NCI-H146 treated with DMSO at 0.1 percent for 48 hours (cell line): ENCODE data around the gene KLHL18.
"Not testable (repeated sequence)": the region's sequence is repeated elsewhere in the genome, so short reads cannot be mapped to it uniquely, and the experiment has no call there.

Experiments used
- DNase-seq: peaks from one replicate; lab custom pipeline; 2025; ENCODE audit not compliant: unreplicated experiment; lab: John Stamatoyannopoulos, UW

KLHL18 gene

DNA sequence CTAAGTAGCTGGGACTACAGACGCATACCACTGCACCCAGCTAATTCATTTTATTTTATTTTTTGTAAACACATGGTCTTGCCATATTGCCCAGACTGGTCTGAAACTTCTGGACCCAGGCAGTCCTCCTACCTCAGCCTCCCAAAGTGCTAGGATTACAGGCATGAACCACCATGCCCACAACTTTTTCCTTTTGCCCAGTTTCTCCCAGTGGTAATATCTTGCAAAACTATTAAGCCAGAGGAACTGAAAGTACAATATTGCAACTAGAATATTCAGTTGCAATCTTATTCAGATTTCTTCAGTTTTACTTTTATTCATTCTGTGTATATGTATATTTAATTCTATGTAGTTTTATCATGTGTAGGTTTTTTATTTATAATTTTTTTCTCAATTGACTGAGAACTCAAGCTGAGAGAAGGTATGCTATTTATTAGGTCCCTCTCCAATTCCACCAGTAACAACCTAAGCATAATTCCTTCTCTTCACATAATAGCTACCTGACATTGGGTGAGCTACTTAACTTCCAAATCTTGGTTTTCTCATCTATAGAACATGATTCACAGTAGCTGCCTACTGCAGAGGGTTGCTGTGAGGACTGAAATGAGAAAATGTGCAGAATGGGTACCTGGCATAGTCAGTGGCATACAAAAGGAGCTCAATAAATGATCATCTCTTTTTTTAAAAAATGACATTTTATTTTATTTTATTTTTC lies 30.8 kb downstream of the KLHL18 start:
- no peak for DNase-seq

DNA sequence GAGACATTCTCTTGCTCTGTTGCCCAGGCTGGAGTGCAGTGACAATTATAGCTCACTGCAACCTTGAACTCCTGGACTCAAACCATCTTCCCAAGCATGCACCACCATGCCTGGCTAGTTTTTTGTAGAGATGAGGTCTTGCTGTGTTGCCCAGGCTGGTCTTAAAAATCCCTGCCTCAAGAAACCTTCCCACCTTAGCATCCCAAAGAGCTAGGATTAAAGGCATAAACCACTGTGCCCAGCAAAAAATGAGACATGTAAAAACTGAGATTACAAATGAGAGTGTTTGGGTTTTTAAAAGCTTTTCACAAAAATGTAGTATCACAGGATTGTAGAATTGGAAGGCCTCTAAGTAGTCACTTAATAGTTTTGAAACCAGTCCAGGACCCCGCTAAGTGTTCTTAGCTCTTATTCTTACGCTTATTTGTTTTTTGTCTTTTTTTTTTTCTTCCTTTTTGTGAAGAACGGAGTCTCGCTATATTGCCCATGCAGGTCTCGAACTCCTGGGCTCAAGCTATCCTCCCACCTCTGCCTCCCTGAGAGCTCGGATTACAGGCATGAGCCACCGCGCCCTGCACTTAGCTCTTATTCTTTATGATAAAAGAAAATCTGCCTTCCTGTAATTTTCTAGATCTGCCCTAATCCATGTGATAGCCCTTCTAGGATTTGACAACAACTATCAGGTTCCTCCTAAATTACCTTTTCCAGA lies 31.5 kb downstream of the KLHL18 start:
- DNase-seq, result no peak

DNA sequence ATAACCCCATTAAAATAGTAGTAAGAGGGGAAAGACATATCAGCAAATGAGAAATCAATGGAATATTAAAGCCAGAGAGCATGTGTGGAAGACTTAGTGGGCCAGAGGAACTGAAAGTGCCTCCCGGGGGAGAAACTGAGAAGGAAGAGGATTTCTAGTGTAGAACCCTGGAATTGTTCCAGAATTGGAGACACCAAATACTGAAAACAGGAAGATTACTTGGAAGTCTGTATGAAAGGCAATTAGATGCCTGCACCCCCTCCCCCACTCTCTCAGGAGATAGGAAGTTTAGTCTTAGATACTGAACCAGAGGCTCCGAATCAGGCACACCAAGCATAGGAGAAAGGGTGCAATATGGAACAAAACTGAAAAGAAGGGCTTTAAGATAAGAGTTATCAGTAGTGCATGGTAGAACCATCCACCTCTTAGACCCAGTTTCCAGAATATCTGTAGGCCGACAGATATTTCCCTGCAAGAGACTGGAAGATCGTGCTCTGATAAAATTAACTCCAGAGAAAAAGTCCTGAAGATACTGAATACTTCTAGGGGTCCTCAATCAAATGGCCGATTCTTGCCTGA lies 32.4 kb downstream of the KLHL18 start:
- DNase-seq, result no peak

GRCh38 chr3:47316151-47316550 lies 33.4 kb downstream of the KLHL18 start:
- not testable (repeated sequence) for DNase-seq

DNA sequence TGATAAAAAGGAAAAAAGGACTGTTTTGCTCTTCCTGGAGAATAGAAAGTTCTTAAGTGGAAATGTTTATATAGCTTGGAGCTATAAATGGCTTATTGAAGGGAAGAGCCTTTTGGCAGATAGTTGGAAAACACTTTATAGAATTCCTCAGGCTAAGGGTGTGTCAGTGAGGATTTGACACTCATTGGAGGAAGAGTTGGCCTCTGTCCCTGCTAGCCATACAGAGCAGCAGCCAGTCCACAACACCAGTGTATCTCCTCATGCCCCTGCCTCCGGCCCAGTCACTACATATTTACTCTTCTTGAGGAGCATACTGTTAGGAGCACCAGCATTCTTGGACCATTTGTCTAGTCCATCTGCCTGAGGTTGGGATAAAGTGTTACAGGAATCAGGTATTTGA lies 36.2 kb downstream of the KLHL18 start:
- no peak for DNase-seq

DNA sequence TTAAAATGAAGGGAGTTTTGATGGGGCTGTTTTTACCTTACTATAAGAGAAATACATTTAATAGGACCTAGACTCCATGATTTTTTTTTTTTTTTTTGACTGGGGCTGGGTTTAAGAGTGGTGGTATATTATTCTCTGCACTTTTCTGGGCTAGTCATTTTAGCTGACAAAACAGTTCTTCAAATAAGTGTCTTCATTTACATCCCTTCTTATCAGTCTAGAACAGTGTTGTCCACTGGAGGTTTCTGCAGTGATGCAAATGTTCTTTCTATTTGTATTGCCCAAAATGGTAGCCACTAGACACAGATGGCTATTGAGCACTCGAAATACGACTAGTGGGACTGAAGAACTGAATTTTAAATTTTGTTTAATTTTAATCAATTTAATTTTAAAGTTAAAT lies 37.2 kb downstream of the KLHL18 start:
- no peak for DNase-seq

DNA sequence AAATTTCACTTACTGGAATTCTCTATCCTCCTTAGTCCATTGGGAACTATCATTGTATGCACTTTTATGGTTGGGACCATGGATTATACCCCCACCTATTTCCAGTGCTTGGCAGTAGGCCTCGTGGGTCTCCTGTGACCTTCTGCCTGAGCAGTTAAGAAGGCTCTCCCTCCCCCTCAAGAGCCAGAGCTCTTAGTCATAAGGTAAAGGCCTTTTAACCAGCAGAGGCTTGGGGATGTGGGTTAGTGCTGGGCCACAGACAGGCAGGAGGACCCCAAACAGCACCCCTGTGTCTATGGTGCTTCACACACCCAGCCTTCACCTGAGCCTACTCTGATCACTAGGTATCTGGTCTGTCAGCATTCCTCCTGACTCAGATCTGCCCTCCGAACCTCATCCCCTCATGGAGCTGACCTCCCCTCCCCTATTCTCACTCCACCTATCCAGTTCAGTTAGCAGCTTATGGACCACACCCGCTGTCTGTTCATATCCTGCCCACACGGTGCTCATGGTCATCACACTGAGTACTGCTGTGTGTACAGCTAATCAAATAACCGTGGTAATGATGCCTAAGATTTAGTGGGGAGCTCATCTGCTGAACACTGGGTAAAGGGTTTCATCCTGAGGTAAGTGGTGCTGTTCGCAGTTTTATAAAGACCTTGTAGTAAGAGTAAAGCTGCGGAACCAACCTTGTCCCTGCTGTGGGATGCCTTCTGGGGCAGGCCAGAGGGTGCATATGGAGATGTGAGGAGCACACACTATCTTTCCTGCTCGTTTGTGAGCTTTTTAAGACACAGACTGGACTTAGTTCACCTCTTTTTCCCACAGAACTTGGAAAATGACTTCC lies 40.9 kb downstream of the KLHL18 start:
- DNase-seq, result no peak

DNA sequence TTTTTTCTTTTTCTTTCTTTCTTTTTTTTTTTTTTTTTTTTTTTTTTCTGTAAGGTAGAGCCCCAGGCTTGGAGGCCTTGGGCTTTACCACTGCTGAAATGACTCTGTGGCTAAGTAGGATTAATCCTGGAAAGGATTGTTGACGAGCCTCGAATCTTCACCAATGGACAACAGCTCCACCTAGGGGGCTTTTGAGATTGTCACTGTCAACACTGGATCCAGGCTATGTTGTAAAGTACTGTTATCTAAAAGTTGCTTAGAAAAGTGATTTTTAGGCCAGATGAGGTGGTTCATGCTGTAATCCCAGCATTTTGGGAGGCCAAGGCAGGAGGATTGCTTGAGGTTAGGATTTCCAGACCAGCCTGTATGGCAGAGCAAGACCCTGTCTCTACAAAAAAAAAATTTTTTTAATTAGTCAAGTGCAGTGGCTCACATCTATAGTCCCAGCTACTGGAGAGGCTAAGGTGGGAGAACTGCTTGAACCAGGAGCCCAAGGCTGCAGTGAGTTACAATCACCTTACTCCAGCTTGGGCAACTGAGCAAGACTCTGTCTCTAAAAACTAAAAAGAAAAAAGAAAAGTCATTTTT lies 41.6 kb downstream of the KLHL18 start:
- no peak for DNase-seq

DNA sequence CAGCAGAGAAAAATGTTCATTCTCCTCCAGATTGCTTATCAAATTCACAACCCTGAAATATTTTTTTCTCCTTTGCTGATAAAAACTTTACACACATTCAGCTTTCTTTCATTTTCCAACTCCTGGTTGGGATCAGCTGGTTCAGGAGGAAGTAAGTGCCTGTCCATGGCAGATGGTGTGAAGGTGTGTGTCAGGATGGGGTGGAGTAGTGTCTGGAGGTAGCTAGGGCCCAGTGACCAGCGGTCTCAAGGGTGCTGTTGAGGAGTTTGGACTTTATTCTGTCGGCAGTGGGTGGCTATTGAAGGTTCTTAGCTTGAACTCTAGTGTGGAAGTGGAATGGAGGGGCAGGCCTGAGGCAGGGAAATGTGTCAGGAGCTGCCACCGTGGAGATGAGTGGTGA lies 51.2 kb downstream of the KLHL18 start:
- DNase-seq, result no peak

DNA sequence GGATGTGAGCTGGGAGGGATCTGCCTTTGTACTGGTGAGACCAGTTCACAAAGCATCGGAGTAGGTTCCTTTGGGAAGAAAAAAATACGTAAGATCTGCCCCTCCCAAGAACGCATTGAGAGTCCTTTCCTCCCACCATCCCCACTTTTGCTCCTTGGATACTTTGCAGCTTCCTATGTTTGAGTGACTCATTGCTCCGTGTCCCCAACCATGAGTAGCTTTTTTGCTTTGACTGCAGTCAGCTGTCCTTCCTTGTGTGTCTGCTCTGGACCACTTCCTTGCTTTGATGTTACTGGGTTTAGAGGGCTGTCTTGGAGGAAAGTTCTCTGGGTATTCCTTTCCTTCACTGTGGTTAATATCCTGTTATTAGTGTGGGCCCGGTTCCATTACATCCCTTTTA lies 54.9 kb downstream of the KLHL18 start:
- DNase-seq, result no peak

GRCh38 chr3:47339951-47340350 lies 57.2 kb downstream of the KLHL18 start:
- DNase-seq, result no peak

GRCh38 chr3:47340866-47341265 lies 58.1 kb downstream of the KLHL18 start:
- DNase-seq, result no peak

GRCh38 chr3:47342151-47342550 lies 59.4 kb downstream of the KLHL18 start:
- DNase-seq, result no peak

DNA sequence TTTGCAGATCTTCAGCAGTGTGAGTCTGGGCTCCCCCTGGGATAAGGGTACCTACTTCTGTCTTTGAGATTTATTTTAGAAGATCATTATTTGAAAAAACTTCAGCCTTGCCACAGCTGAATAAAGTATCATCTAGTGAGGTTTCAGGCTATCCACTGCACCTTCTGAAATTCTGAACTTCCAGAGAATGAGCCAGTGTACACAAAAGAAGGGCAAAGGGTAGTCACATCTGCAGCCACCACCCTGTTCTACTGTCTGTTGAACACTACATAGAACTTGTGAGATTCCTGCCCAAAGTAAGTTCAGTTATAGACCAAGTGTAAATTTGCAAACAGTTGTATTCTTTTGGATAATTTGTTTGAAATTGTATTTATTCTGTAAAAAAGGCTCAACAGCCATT lies 60.1 kb downstream of the KLHL18 start:
- no peak for DNase-seq

GRCh38 chr3:47343471-47343971 lies 60.8 kb downstream of the KLHL18 start:
- no peak for DNase-seq

DNA sequence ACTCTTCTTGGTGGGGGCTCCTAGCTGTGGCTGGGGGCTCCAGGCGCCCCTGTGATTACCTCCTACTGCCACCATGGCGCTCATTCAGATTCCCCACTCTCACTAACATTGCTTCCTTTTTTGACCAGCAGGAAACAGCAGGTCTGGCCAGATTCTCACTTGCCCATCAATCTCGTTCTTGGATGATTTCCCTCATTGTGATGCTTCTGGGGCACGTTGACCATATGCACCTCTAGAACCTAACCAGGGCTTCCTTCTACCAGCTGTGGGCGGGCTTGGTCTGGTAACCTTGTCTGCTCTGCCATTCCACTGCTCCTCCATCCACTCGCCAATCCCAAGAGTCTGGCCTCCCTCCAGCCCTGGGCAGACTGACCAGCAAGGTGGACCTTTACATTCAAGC lies 62.2 kb downstream of the KLHL18 start:
- DNase-seq, result no peak

GRCh38 chr3:47347217-47347801 lies 64.6 kb downstream of the KLHL18 start:
- DNase-seq, result no peak

DNA sequence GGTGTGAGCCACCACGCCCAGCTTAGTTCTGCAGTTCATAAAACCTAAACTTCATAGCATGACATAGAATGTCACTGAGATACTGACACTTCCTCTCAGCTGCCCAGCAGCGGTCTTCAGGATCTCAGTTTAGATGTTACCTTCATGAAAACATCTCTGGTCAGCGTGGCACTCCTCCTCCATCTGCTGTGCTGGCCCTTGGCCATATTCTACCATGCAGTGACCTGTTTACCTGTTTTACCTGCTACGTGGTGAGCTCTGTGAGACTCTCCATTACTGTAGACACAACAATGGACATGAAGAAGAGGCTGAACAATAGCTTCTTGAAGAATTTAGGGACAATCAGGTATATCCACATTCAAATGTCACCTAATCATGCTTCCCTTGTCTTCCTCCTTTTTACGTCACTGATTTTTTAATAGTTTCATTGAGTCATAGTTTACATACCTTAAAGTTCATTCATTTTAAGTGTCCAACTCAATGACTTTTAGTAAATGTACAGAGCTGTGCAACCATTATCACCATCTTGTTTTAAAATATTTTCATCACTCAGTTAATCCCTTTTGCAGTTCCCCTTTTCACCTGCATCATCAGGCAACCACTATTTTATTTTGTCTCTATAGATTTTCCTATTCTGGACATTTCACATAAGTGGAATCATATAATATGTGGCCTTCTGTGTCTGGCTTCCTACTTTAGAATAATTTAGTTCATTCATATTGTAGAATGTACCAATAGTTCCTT lies 65.8 kb downstream of the KLHL18 start:
- DNase-seq, result no peak

- DNase-seq, result no peak
These were observed 72.3 kb downstream of the KLHL18 start for GRCh38 chr3:47355010-47355409.

DNA sequence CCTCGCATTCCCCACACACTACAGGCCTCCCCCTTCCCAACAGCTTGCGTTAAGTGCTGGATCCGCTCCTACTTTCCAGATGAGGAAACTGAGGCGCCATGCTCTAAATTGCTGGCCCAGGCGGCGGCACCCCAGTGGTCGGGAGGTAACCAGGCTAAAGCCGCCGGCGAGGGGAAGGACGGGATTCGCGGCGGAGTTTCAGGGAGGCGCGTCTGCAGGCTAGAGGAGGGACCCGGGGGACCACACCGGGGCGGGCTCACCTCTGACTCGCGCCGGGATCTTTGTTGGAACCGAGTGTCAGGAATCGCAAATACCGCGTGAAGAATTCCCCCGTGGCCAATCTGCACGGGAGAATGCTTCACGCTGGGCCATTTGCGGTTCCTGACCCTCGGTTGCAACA lies 73.5 kb downstream of the KLHL18 start:
- no peak for DNase-seq
